Panc1 (cell line): Measurements from ENCODE around the gene LDLRAD4.

ENCODE experiments used
- POLR2AphosphoS5 ChIP-seq: IDR thresholded peaks from 2 replicates; pipeline ENCODE4 v1.6.1; 2012; ENCODE audit warnings: mild to moderate bottlenecking, low read depth, low read length, moderate library complexity
- REST ChIP-seq, 2 experiments: IDR thresholded peaks; 2 replicates each; pipeline ENCODE4 v1.6.1; 2011 to 2012; ENCODE audit warnings: low read depth in 2 of 2, control low read depth in 1 of 2, low read length in 1 of 2, mild to moderate bottlenecking in 1 of 2, moderate library complexity in 1 of 2; ENCODE audit not compliant: insufficient read depth in 1 of 2
- TCF7L2 ChIP-seq: IDR thresholded peaks from 2 replicates; pipeline ENCODE4 v1.6.1; 2011; ENCODE audit warnings: mild to moderate bottlenecking, low read depth, low read length, inconsistent platforms
- TF ChIP-seq, protein P1 (sequence below): fragments of 450-650 bp; IDR thresholded peaks from 2 replicates; pipeline ENCODE4 v1.5.1; 2017; ENCODE audit warnings: mild to moderate bottlenecking

DNA sequence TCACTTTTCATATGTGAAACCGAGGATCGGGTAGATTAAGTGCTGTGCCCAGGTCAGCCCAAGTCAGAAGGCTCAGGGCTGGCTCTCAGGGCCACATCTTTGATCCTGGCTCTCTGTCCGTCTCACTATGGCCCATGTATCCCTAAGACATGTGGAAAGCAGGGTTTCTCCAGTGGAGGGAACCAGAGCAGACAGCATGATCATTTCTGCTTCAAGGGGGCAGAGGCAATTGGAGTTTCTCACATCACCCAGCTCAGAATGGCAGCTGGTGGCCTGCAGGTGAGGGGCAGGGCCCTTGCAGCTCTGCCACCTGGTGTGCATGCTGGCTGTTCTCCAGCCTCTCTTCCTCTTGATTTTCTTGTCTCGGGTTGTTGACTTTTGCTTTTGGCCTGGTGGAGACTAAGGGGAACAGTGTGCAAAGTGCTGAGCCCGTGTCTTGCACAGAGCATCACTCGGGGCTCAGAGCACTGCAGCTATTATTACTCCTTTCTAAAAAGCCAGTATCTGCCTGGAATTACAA lies 27.0 kb downstream of the LDLRAD4 start:
- TF ChIP-seq TCF7L2 (no peak), REST (IDR thresholded peaks at IDR 0.05; ENCODE audit: insufficient read depth in 1 of 2, low read depth in 2 of 2, low read length in 1 of 2) (no peak), POLR2AphosphoS5 (no peak)
- TF ChIP-seq, protein P1, sequence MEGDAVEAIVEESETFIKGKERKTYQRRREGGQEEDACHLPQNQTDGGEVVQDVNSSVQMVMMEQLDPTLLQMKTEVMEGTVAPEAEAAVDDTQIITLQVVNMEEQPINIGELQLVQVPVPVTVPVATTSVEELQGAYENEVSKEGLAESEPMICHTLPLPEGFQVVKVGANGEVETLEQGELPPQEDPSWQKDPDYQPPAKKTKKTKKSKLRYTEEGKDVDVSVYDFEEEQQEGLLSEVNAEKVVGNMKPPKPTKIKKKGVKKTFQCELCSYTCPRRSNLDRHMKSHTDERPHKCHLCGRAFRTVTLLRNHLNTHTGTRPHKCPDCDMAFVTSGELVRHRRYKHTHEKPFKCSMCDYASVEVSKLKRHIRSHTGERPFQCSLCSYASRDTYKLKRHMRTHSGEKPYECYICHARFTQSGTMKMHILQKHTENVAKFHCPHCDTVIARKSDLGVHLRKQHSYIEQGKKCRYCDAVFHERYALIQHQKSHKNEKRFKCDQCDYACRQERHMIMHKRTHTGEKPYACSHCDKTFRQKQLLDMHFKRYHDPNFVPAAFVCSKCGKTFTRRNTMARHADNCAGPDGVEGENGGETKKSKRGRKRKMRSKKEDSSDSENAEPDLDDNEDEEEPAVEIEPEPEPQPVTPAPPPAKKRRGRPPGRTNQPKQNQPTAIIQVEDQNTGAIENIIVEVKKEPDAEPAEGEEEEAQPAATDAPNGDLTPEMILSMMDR: no peak
